Mucosa of rectum (tissue), 2 donors: ENCODE measurements around the gene KCTD5.

Experiments used
- H3K27ac ChIP-seq, 2 donors: one replicate each; pipeline ENCODE4 v1.7.0; 2013; ENCODE audit warnings: inconsistent platforms in 2 of 2, low read depth in 2 of 2, low read length in 2 of 2
- H3K27me3 ChIP-seq, 2 donors: one replicate each; pipeline ENCODE4 v1.7.0; 2013; ENCODE audit warnings: low read length in 2 of 2; ENCODE audit not compliant: control insufficient read depth in 2 of 2, insufficient read depth in 2 of 2
- H3K36me3 ChIP-seq, 2 donors: one replicate each; pipeline ENCODE4 v1.7.0; 2013; ENCODE audit warnings: low read length in 2 of 2; ENCODE audit not compliant: control insufficient read depth in 2 of 2, insufficient read depth in 2 of 2
- H3K4me1 ChIP-seq, 2 donors: one replicate each; pipeline ENCODE4 v1.7.0; 2013; ENCODE audit warnings: low read length in 2 of 2, mild to moderate bottlenecking in 1 of 2; ENCODE audit not compliant: control insufficient read depth in 2 of 2, insufficient read depth in 2 of 2
- H3K4me3 ChIP-seq, 2 donors: one replicate each; pipeline ENCODE4 v1.7.0; 2013; ENCODE audit warnings: low read length in 2 of 2
- H3K9ac ChIP-seq, 2 donors: one replicate each; pipeline ENCODE4 v1.7.0; 2013; ENCODE audit warnings: low read length in 2 of 2, low read depth in 1 of 2, mild to moderate bottlenecking in 1 of 2
- H3K9me3 ChIP-seq, 2 donors: one replicate each; pipeline ENCODE4 v1.7.0; 2013; ENCODE audit warnings: low read length in 2 of 2; ENCODE audit not compliant: control insufficient read depth in 2 of 2
- donor health status: healthy.
- donor health status: Normal muscosa, but diverticular disease.

The KCTD5 gene

GRCh38 chr16:2724816-2725348 lies 42.6 kb downstream of the KCTD5 start:
- peaks cover 0 to 3% of the 10 kb centered on the region in 2 donors for H3K27me3 ChIP-seq
- no peak overlapping the region for H3K9ac ChIP-seq
- H3K9me3 ChIP-seq: no peaks in the 10 kb centered on the region
- peaks cover 4 to 5% of the 10 kb centered on the region in 2 donors for H3K4me1 ChIP-seq
- H3K27ac ChIP-seq: no peak overlapping the region
- no peak overlapping the region for H3K4me3 ChIP-seq
- H3K36me3 ChIP-seq: no peaks in the 10 kb centered on the region

GRCh38 chr16:2726923-2727322 lies 44.6 kb downstream of the KCTD5 start:
- Histone ChIP-seq H3K9me3 (no peaks in the 10 kb centered on the region), H3K4me3 (no peak overlapping the region), H3K27me3 (peaks cover 0 to 3% of the 10 kb centered on the region in 2 donors), H3K4me1 (no peaks in the 10 kb centered on the region), H3K27ac (no peak overlapping the region), H3K9ac (no peak overlapping the region), H3K36me3 (no peaks in the 10 kb centered on the region)

- H3K27me3 ChIP-seq: peaks cover 0 to 3% of the 10 kb centered on the region in 2 donors
- H3K9ac ChIP-seq: no peak overlapping the region
- no peak overlapping the region for H3K4me3 ChIP-seq
- no peaks in the 10 kb centered on the region for H3K9me3 ChIP-seq
- no peak overlapping the region for H3K27ac ChIP-seq
- no peaks in the 10 kb centered on the region for H3K36me3 ChIP-seq
- no peaks in the 10 kb centered on the region for H3K4me1 ChIP-seq
Measured at GRCh38 chr16:2728034-2728433, 45.7 kb downstream of the KCTD5 start.

GRCh38 chr16:2734844-2735515 lies 52.7 kb downstream of the KCTD5 start:
- H3K27ac ChIP-seq: no peak overlapping the region
- no peaks in the 10 kb centered on the region for H3K27me3 ChIP-seq
- no peaks in the 10 kb centered on the region for H3K9me3 ChIP-seq
- H3K9ac ChIP-seq: no peak overlapping the region
- H3K36me3 ChIP-seq: no peaks in the 10 kb centered on the region
- no peaks in the 10 kb centered on the region for H3K4me1 ChIP-seq
- no peak overlapping the region for H3K4me3 ChIP-seq

GRCh38 chr16:2736476-2737237 lies 54.3 kb downstream of the KCTD5 start:
- Histone ChIP-seq H3K27me3 (no peaks in the 10 kb centered on the region), H3K9ac (no peak overlapping the region), H3K36me3 (no peaks in the 10 kb centered on the region), H3K9me3 (no peaks in the 10 kb centered on the region), H3K4me3 (no peak overlapping the region), H3K4me1 (no peaks in the 10 kb centered on the region), H3K27ac (no peak overlapping the region)

GRCh38 chr16:2737238-2737605 lies 54.9 kb downstream of the KCTD5 start:
- H3K9ac ChIP-seq: no peak overlapping the region
- H3K4me1 ChIP-seq: no peaks in the 10 kb centered on the region
- no peak overlapping the region for H3K27ac ChIP-seq
- H3K36me3 ChIP-seq: no peaks in the 10 kb centered on the region
- H3K4me3 ChIP-seq: no peak overlapping the region
- no peaks in the 10 kb centered on the region for H3K27me3 ChIP-seq
- H3K9me3 ChIP-seq: no peaks in the 10 kb centered on the region

GRCh38 chr16:2737895-2738418 lies 55.6 kb downstream of the KCTD5 start:
- no peaks in the 10 kb centered on the region for H3K9me3 ChIP-seq
- H3K4me1 ChIP-seq: no peaks in the 10 kb centered on the region
- H3K27me3 ChIP-seq: no peaks in the 10 kb centered on the region
- H3K4me3 ChIP-seq: no peak overlapping the region
- H3K36me3 ChIP-seq: no peaks in the 10 kb centered on the region
- H3K27ac ChIP-seq: no peak overlapping the region
- no peak overlapping the region for H3K9ac ChIP-seq

- H3K4me3 ChIP-seq: no peak overlapping the region
- no peaks in the 10 kb centered on the region for H3K36me3 ChIP-seq
- H3K9me3 ChIP-seq: no peaks in the 10 kb centered on the region
- H3K9ac ChIP-seq: no peak overlapping the region
- H3K27me3 ChIP-seq: no peaks in the 10 kb centered on the region
- no peaks in the 10 kb centered on the region for H3K4me1 ChIP-seq
- H3K27ac ChIP-seq: no peak overlapping the region
Measured at GRCh38 chr16:2738615-2739014, 56.3 kb downstream of the KCTD5 start.

GRCh38 chr16:2739625-2740430 lies 57.5 kb downstream of the KCTD5 start:
- H3K9ac ChIP-seq: no peak overlapping the region
- H3K9me3 ChIP-seq: no peaks in the 10 kb centered on the region
- no peak overlapping the region for H3K27ac ChIP-seq
- no peaks in the 10 kb centered on the region for H3K36me3 ChIP-seq
- no peak overlapping the region for H3K4me3 ChIP-seq
- H3K4me1 ChIP-seq: no peaks in the 10 kb centered on the region
- H3K27me3 ChIP-seq: no peaks in the 10 kb centered on the region

- Histone ChIP-seq H3K4me3 (no peak overlapping the region), H3K4me1 (no peaks in the 10 kb centered on the region), H3K9ac (no peak overlapping the region), H3K27me3 (no peaks in the 10 kb centered on the region), H3K36me3 (no peaks in the 10 kb centered on the region), H3K9me3 (no peaks in the 10 kb centered on the region), H3K27ac (no peak overlapping the region)
Measured at GRCh38 chr16:2740476-2740875, 58.2 kb downstream of the KCTD5 start.
